ENCODE measurements around the gene SLIT3. TPM values are rescaled to one million over a fixed set of nuclear protein-coding genes. Genes with fewer than 3 reads are reported as not detected.

SLIT3 gene
- total and polyA plus RNA-seq, 2 experiments from 2014 or later = 0.59 to 0.71 TPM

DNA sequence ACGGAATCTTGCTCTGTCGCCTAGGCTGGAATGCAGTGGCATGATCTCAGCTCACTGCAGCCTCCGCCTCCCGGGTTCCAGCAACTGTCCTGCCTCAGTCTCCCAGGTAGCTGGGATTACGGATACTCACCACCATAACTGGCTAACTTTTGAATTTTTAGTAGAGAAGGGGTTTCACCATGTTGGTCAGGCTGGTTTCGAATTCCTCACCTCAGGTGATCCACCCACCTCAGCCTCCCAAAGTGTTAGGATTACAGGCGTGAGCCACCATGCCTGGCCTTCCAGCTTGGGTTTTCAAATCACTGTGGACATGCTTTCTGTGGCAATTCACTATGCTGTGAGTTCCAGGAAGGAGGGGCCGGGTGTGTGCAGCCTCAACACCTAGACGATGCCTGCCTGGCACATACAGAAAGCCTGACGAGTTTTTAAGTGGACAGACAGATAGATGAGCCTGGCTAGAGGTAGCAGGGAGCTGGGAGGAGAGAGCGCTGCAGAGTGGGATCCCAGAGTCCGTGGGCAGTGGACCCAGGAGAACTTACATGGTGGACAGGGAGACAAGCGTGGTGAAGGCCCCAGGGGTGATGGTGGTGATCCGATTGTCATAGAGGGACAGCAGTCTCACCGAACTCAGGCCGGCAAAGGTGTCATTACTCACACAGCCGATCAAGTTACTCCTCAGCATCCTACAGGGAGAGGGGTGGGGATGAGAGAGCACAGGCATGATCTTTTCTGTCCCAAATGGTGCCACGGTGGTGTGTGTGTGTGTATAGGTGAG, 548.3 kb downstream of the SLIT3 start:
- Histone ChIP-seq H3K9me2 (ENCODE audit: insufficient read depth) (no peaks in the 10 kb centered on the region), H3F3A (replicated peaks; ENCODE audit: low read depth) (no peaks in the 10 kb centered on the region), H3K36me3 (ENCODE audit: insufficient read depth) (no peaks in the 10 kb centered on the region), H3K4me2 (no peak overlapping the region), H3K27me3 (ENCODE audit: insufficient read depth) (no peaks in the 10 kb centered on the region), H3K4me1 (ENCODE audit: insufficient read depth) (peaks cover 13% of the 10 kb centered on the region), H3K79me2 (replicated peaks; ENCODE audit: insufficient read depth) (no peaks in the 10 kb centered on the region), H3K27ac (ENCODE audit: low read depth) (no peak overlapping the region), H4K20me1 (replicated peaks; ENCODE audit: insufficient read depth) (no peaks in the 10 kb centered on the region), H3K4me3 (no peak overlapping the region), H2AFZ (no peak overlapping the region)
- H3K4me3 Mint-ChIP-seq = no peak overlapping the region
- H3K9me3 Mint-ChIP-seq = no peaks in the 10 kb centered on the region
- ATAC-seq (no peak), DNase-seq (ENCODE audit: low spot score) (no peak)
- peaks cover 13% of the 10 kb centered on the region for H3K27me3 Mint-ChIP-seq (ENCODE audit: insufficient read depth, low read depth, poor library complexity)
- TF ChIP-seq, protein P1, sequence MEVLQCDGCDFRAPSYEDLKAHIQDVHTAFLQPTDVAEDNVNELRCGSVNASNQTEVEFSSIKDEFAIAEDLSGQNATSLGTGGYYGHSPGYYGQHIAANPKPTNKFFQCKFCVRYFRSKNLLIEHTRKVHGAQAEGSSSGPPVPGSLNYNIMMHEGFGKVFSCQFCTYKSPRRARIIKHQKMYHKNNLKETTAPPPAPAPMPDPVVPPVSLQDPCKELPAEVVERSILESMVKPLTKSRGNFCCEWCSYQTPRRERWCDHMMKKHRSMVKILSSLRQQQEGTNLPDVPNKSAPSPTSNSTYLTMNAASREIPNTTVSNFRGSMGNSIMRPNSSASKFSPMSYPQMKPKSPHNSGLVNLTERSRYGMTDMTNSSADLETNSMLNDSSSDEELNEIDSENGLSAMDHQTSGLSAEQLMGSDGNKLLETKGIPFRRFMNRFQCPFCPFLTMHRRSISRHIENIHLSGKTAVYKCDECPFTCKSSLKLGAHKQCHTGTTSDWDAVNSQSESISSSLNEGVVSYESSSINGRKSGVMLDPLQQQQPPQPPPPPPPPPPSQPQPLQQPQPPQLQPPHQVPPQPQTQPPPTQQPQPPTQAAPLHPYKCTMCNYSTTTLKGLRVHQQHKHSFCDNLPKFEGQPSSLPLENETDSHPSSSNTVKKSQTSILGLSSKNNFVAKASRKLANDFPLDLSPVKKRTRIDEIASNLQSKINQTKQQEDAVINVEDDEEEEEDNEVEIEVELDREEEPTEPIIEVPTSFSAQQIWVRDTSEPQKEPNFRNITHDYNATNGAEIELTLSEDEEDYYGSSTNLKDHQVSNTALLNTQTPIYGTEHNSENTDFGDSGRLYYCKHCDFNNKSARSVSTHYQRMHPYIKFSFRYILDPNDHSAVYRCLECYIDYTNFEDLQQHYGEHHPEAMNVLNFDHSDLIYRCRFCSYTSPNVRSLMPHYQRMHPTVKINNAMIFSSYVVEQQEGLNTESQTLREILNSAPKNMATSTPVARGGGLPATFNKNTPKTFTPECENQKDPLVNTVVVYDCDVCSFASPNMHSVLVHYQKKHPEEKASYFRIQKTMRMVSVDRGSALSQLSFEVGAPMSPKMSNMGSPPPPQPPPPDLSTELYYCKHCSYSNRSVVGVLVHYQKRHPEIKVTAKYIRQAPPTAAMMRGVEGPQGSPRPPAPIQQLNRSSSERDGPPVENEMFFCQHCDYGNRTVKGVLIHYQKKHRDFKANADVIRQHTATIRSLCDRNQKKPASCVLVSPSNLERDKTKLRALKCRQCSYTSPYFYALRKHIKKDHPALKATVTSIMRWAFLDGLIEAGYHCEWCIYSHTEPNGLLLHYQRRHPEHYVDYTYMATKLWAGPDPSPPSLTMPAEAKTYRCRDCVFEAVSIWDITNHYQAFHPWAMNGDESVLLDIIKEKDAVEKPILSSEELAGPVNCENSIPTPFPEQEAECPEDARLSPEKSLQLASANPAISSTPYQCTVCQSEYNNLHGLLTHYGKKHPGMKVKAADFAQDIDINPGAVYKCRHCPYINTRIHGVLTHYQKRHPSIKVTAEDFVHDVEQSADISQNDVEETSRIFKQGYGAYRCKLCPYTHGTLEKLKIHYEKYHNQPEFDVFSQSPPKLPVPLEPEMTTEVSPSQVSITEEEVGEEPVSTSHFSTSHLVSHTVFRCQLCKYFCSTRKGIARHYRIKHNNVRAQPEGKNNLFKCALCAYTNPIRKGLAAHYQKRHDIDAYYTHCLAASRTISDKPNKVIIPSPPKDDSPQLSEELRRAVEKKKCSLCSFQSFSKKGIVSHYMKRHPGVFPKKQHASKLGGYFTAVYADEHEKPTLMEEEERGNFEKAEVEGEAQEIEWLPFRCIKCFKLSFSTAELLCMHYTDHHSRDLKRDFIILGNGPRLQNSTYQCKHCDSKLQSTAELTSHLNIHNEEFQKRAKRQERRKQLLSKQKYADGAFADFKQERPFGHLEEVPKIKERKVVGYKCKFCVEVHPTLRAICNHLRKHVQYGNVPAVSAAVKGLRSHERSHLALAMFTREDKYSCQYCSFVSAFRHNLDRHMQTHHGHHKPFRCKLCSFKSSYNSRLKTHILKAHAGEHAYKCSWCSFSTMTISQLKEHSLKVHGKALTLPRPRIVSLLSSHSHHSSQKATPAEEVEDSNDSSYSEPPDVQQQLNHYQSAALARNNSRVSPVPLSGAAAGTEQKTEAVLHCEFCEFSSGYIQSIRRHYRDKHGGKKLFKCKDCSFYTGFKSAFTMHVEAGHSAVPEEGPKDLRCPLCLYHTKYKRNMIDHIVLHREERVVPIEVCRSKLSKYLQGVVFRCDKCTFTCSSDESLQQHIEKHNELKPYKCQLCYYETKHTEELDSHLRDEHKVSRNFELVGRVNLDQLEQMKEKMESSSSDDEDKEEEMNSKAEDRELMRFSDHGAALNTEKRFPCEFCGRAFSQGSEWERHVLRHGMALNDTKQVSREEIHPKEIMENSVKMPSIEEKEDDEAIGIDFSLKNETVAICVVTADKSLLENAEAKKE (CRISPR knock-in tag; IDR thresholded peaks at IDR 0.05) = no peak
- TF ChIP-seq STAT1 (IDR thresholded peaks at IDR 0.05; ENCODE audit: unreplicated experiment) = no peak
- TF ChIP-seq ZNF331 (CRISPR knock-in tag; IDR thresholded peaks at IDR 0.05; ENCODE audit: low read depth) = no peak
- no peak for TF ChIP-seq ZNF114 (CRISPR knock-in tag; IDR thresholded peaks at IDR 0.05)
- no peak for TF ChIP-seq POLR2AphosphoS5 (IDR thresholded peaks at IDR 0.05; ENCODE audit: low read depth)
- H3K36me3 Mint-ChIP-seq (ENCODE audit: low read depth) = no peaks in the 10 kb centered on the region
- H3K27ac Mint-ChIP-seq = no peak overlapping the region
- H3K4me1 Mint-ChIP-seq = peaks cover 15% of the 10 kb centered on the region

- H3K27me3 Mint-ChIP-seq (ENCODE audit: insufficient read depth, low read depth, poor library complexity) = peaks cover 12% of the 10 kb centered on the region
- no peak for TF ChIP-seq EZH2 (IDR thresholded peaks at IDR 0.05; ENCODE audit: low read depth, unreplicated experiment)
- TF ChIP-seq, protein P2, sequence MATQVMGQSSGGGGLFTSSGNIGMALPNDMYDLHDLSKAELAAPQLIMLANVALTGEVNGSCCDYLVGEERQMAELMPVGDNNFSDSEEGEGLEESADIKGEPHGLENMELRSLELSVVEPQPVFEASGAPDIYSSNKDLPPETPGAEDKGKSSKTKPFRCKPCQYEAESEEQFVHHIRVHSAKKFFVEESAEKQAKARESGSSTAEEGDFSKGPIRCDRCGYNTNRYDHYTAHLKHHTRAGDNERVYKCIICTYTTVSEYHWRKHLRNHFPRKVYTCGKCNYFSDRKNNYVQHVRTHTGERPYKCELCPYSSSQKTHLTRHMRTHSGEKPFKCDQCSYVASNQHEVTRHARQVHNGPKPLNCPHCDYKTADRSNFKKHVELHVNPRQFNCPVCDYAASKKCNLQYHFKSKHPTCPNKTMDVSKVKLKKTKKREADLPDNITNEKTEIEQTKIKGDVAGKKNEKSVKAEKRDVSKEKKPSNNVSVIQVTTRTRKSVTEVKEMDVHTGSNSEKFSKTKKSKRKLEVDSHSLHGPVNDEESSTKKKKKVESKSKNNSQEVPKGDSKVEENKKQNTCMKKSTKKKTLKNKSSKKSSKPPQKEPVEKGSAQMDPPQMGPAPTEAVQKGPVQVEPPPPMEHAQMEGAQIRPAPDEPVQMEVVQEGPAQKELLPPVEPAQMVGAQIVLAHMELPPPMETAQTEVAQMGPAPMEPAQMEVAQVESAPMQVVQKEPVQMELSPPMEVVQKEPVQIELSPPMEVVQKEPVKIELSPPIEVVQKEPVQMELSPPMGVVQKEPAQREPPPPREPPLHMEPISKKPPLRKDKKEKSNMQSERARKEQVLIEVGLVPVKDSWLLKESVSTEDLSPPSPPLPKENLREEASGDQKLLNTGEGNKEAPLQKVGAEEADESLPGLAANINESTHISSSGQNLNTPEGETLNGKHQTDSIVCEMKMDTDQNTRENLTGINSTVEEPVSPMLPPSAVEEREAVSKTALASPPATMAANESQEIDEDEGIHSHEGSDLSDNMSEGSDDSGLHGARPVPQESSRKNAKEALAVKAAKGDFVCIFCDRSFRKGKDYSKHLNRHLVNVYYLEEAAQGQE (IDR thresholded peaks at IDR 0.05; ENCODE audit: unreplicated experiment) = no peak
These were observed 548.9 kb downstream of the SLIT3 start for GRCh38 chr5:168752012-168752411.

More at GRCh38 chr5:168752012-168752411, 548.9 kb downstream of the SLIT3 start:
- H3K4me2 ChIP-seq = no peak overlapping the region
- H3K27ac ChIP-seq (ENCODE audit: low read depth) = no peak overlapping the region
- Mint-ChIP-seq H3K4me1 (peaks cover 12% of the 10 kb centered on the region), H3K4me3 (no peak overlapping the region), H3K27ac (no peak overlapping the region), H3K36me3 (ENCODE audit: low read depth) (no peaks in the 10 kb centered on the region), H3K9me3 (no peaks in the 10 kb centered on the region)
- no peak overlapping the region for H2AFZ ChIP-seq
- ATAC-seq (no peak), DNase-seq (ENCODE audit: low spot score) (no peak)
- no peak overlapping the region for H3K4me3 ChIP-seq
- H4K20me1 ChIP-seq (replicated peaks; ENCODE audit: insufficient read depth) = no peaks in the 10 kb centered on the region
- no peaks in the 10 kb centered on the region for H3K27me3 ChIP-seq (ENCODE audit: insufficient read depth)
- peaks cover 10% of the 10 kb centered on the region for H3K4me1 ChIP-seq (ENCODE audit: insufficient read depth)
- no peaks in the 10 kb centered on the region for H3K79me2 ChIP-seq (replicated peaks; ENCODE audit: insufficient read depth)
- no peaks in the 10 kb centered on the region for H3F3A ChIP-seq (replicated peaks; ENCODE audit: low read depth)
- H3K36me3 ChIP-seq (ENCODE audit: insufficient read depth) = no peaks in the 10 kb centered on the region
- H3K9me2 ChIP-seq (ENCODE audit: insufficient read depth) = no peaks in the 10 kb centered on the region

All from GM23338 (cell line).